ENCODE results near the gene TOX2.

TOX2 gene

DNA sequence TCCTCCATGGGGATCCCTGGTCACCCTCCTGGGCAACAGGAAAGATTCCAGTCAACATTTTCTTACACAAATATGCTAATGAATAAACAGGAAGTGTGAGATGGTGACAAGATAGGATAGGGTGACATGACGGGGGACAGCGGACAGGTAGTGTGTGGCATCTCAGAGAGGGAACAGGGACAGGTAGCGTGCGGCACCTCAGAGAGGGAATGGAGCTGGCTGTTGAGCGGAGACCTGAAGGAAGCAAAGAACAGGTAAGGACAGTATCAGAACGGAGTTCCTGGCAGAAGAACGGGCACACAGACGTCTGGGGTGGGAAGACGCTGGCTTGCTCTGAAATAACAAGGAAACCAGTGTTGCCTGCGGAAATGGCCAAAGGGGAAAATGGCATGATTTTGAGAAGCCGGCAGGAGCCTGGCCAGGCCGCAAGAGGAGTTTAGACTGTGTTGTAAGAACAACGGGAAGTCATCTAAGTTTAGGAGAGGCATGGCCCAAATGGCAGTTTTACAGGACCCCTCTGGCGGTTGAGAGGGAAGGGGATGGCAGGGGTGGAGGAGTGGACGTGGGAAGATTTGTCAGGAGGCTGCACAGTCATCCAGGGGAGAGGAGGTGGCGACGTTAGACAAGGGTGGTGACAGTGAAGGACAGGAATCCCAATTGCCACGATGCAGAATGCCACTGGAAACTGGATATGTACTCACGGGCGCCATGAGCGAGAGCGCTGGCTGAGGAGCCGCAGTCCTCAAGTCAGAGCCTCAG lies 160.7 kb downstream of the TOX2 start:
- DNase-seq (ENCODE audit: low read depth, low spot score): no peak

DNA sequence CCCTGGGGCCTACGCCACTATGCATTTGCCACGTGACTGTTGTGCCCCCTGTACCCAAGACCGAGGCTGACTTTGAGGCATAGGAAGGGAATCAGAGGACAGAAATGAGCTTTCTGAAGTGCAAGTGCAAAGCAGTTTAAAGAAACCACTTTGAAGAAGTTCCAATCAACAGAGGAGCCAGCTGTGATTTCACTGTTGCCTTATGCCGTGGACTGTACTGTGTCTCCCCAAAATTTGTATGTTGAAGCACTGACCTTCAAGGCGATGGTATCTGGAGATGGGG lies 161.2 kb downstream of the TOX2 start:
- no peak for DNase-seq (ENCODE audit: low read depth, low spot score)

DNA sequence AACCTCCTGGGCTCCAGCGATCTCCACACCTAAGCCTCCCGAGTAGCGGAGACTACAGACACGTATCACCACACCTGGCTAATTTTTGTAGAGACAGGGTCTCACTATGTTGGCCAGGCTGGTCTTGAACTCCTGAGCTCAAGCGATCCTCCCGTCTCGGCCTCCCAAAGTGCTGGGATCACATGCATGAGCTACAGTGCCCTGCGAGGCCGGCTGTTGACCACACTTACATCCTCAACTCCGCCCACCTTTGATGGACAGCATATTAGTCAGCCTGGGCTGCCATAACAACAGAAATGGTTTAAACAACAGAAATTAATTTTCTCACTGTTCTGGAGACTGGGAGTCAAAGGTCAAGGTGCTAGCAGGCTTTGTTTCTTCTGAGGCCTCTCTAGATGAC lies 164.6 kb downstream of the TOX2 start:
- no peak for DNase-seq (ENCODE audit: low read depth, low spot score)

DNA sequence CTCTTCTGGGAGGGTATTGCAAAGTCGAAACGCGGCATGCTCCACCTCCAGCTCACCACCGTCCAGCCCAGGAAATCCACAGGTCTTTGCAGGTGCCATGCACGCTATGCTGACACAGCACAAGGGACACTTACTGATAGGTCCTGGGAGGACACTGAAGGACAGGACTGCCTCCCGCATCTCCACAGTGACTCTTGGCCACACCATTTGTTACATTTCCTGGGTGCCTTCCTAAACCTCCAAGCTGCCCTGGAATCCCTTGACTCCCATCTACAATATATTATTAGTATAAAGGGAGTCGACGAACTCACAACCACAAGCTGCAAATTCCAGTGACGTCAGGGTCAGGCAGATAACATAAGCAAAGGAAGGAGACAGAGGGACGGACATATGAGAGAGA lies 165.4 kb downstream of the TOX2 start:
- no peak for DNase-seq (ENCODE audit: low read depth, low spot score)

DNA sequence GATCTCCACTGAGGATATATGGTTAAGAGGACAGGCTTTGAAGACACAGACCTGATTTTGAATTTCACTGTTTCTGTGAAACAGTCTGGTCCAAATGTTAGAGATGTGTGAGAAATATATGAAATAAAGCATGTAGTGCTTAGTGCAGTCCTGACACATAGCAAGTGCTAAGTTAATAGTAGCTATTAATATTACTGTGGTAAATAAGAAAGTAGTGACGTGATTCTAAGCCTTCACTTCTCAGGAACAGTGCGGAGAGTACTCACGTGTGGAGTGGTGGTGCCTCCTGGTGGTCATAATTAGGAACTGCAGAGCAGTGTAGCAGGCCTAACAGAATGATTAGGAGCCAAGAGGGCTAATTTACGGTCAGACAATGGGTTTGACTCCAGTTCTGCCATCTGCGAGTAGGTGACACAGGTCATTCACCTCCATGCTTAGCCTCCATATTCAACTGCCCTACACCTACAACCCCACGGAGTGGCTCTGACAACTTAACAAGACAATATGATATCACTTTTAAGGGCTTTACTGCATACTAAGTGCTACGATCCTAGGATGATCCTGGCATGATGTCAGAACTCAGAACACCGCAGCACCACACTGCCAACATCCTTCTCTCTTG lies 166.1 kb downstream of the TOX2 start:
- DNase-seq (ENCODE audit: low read depth, low spot score): peak; percentile 63

DNA sequence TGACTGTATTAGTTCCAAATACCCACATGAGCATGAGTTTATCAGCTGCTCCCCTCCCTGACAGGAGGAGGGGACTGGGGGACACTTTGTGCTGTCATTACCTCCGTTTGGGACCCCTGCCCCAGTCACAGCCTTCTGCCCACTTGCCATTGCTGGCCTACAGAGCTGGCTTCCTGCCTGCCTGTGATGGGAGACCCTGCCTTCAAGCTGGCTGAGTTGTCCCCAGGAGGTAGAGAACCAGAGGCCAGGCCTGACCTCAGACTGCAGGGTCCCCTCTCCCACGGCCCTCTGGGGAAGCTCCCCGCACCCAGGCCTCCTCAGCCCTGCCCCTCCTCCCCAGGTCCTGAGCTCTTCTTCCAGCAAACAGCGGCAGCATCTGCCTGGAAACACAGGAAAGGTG lies 166.8 kb downstream of the TOX2 start:
- DNase-seq (ENCODE audit: low read depth, low spot score): no peak

DNA sequence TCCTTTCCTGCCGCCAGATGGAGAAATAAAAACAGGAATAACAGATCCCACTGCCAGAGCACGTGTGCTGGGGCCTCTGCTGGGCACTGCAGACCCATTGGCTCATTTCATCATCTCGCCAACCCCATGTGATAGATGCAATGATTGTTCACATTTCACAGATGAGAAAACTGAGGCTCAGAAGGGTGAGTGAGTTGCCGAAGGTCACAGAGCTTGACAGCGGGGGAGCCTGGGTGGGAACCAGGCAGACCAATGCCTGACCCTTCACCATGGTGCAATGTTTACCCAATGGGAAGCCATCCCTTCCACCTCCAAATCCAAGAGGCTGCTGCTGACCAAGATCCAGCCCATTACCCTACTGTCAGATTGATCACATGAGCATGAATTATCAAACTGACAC lies 167.2 kb downstream of the TOX2 start:
- no peak for DNase-seq (ENCODE audit: low read depth, low spot score)

DNA sequence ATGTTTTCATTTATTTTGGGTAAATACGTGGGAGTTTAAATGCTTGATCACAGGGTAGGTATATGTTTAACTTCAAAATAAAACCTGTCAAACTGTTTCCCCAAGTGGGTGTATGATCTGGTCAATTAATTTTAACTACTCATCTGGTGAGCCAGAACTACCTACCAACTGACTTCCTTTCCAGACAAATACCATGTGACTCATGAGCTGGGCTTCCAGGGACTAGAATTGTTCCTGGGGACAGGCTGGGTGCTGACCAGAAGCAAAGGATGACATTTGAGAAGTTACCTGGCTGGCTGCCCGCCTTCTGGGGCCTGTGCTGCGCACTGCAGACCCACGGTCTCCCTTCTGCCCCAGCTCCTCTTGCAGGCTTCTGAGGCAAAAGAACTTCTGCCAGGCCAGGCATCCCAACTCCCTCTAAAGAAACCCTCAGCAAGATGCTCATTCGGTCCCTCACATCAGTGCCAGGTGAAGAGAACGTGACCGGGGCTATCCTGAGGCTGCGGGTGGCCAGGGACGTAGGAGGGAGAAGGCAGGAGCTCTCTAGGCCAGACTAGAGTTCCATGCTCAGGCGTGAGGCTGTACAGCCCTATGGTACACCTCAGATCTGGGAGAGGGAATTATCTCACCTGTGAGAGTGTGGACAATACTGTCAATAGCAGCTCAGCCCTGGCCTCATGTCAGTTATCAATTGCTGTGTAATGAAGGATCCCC lies 168.7 kb downstream of the TOX2 start:
- DNase-seq (ENCODE audit: low read depth, low spot score): no peak

DNA sequence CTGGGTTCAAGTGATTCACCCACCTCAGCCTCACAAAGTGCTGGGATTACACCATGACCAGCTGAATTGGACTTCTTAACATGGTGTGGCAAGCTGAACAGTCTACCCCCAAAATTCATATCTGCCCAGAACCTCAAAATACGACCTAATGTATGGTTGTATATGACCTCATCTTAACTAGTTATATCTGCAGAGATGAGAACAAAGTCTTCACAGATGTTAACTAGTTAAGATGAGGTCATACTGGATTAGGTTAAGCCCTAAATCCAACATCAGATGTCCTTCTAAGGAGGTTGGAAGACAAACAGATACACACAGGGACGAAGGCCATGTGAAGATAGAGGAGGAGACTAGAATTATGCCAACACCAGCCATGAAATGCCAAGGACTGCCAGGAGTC lies 169.8 kb downstream of the TOX2 start:
- no peak for DNase-seq (ENCODE audit: low read depth, low spot score)

DNA sequence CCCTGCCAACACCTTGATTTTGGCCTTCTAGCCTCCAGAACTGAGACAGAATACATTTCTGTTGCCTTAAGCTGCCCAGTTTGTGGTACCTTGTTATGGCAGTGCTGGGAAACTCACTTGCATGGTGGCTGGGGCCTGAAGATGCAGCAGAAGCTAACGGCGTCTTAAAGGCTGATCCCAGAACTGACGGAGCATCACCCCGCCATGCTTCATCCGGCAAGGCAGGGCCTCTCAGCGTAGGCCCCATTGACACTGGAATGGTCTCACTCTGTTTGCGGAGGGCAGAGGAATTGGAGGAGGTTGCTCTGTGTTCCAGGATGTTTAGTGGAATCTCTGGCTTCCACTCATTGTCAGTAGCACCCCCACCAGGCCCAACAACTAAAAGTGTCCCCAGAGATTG lies 170.2 kb downstream of the TOX2 start:
- DNase-seq (ENCODE audit: low read depth, low spot score): no peak

DNA sequence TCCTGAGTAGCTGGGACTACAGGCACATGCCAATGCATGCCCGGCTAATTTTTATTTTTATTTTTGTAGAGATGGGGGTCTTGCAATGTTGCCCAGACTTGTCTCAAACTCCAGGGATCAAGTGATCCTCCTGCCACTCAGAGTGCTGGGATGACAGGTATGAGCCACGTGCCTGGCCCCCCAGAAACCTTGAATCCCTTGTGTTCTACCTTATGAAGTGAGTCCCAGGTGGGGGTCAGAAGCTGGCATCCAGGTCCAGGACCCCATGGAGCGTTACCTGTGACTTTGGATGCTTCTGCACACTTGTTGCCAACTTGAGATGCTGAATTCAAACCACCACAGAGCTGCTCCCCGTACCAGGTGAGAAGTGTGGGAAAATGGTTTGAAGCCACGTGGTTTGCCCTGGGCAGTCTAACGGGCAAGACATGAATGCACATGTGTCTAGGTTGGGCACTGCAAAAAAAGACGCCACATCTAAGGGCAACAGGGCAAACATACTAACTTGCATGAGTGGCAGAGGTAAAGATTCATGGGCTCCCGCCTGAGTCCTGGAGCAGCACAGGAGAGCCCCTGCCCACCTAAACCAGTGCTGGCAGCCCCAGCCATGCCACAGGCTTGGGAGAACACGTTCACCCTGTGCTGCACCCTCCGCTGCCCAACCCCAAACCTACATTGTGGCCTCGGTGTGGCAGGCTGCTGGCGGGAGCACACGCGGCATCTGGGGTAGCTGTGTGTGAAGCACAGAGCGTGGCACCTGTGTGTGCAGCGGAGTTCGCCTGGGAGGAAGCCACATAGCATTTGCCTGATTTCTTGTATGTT lies 171.2 kb downstream of the TOX2 start:
- no peak for DNase-seq (ENCODE audit: low read depth, low spot score)

DNA sequence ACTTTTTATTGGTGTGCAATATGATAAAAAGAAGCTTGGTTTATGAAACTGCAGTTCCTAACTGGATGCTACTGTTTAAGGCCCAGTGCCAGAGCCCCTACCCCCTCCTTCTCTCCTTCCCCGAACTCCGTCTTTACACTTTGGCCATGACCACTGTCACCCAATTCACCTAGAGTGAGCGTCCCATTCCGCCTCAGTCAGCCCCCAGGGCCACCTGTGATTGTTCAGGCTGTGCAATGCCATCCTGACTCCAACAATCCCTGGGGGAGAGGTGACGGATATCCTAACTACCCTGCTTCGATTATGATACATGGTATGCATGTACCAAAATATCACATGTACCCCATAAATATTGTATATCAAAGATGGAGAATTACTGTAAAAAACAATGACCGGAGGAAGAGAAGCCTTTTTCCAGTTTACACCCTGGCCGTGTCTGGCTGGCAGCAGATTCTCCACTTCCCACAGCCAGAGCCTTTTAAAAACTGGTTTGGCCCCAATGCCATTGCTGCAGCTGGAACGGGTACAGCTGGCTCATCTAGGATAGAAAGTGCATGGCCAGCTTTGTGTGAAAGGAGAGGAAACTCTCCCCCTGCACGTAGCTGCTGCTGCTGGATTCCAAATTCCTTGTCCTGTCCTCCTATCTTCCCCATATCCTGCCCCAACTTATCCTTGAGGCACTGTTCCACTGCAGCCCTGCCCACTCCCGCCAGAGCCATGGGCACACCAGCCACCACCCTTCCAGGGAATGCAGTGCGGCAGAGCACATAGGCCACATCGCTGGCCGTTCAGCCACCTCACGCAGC lies 172.6 kb downstream of the TOX2 start:
- no peak for DNase-seq (ENCODE audit: low read depth, low spot score)

DNA sequence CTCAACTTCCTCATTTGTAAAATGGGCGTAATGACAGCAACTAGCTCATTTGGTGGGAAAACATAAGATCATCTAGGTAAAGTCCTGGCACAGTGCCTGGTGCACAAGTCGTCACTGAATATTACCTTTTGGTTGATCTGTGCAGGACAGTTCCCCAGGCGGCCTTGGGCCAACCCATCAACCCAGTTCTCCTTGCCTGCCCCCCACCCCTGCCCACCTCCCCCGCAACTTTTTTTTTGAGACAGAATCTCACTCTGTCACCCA lies 173.1 kb downstream of the TOX2 start:
- DNase-seq (ENCODE audit: low read depth, low spot score): no peak

DNA sequence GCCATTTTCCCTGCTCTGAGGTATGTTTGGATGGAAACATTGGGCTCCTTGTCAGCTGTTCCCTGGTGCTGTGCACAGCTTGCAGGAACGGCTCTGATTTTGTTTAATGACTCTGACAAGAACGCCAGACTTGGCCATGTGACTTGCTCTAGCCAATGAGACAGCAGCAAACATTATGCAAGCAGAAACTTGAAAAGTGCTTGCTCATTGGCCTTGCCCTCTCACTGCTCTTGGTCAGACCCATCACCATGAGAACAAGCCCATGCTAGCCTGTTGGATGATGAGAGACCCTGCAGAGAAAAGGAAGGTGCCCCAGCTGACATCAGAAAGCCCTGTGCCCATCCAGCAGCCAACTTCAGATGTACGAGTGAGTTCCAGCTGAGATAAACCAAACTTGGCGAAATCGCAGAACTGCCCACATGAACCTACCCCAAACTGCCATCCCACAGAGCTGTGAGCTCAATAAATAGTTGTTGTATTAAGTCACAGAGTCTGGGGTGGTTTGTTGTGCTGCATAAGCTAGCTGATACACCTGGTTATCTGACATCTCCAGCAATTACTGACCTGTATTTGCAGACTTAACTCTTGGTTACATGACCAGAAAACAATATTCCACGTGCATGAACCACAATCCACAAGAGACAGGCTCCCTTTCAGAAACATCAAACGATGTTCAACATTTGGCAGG lies 175.5 kb downstream of the TOX2 start:
- DNase-seq (ENCODE audit: low read depth, low spot score): no peak

DNA sequence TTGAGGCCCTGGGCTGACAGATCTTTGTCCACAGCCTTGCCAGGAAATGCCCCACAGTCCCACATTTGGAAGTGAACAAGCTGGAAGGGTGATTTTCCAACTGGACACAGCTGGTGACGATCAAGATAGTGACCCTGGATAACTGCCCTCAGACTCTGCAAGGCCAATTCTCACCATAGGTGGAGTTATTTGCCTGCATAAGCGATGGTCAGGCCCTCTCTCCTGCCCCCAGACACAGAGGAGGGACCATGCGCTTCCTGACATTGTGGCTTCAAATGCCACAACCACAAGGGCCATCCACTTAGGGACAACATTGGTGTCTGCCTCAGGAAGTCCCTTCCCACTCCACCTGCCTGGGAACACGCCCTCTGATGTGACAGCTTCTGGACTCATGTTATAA lies 176.4 kb downstream of the TOX2 start:
- DNase-seq (ENCODE audit: low read depth, low spot score): no peak

DNA sequence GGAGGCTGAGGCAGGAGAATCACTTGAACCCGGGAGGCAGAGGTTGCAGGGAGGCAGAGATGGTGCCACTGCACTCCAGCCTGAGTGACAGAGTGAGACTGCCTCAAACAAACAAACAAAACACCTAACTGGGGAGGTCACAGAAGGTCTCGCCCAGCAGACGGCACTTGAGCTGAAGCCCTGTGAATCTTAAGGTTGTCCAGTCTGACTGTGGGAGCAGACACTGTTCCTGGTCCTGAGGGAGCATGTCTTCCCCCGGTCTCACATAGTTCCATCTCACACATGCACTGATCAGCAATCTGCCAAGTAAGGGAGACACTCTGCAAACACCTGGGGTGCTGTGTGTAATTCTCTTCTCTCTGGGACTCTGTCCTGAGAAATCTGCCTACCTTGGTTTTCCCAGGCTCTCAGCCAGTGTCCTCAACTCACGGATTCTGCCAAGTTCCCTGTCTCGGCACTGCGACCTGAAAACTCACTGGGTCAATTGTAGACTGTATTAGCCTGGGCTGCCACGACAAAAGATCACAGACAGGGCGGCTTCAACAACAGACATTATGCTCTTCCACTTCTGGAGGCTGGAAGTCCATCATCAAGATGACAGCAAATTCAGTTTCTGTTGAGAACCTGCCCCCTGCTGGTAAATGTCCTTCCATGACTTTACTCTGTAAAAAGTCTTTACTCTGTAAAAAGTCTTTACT lies 178.0 kb downstream of the TOX2 start:
- no peak for DNase-seq (ENCODE audit: low read depth, low spot score)

DNA sequence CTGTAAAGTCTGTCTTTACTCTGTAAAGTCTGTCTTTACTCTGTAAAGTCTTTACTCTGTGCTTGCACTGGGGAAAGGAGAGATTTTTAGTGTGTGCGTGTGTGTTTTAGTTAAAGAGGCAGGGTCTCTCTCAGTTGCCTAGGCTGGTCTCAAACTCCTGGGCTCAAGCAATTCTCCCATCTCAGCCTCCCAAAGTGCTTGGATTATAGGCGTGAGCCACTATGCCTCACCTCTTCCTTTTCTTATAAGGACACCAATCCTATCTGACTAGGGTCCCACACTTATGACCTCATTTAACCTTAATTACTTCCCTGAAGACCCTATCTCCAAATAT lies 178.6 kb downstream of the TOX2 start:
- DNase-seq (ENCODE audit: low read depth, low spot score): no peak

DNA sequence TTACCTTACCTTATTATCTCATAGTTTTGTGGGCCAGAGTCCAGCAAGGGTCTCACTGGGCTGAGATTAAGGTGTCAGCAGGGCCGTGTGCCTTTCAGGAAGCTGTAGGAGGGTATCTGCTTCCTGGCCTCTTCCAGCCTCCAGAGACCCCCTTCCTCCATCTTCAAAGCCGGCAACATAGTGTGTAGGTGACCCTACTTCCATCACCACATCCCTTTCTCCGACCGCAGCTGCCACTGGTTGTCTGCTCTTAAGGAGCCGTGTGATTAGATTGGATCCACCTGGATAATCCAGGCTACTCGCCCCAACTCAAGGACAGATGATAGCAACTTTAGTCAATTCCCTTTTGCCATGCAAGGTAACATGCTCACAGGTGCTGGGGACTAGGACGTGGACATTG lies 181.2 kb downstream of the TOX2 start:
- DNase-seq (ENCODE audit: low read depth, low spot score): no peak

DNA sequence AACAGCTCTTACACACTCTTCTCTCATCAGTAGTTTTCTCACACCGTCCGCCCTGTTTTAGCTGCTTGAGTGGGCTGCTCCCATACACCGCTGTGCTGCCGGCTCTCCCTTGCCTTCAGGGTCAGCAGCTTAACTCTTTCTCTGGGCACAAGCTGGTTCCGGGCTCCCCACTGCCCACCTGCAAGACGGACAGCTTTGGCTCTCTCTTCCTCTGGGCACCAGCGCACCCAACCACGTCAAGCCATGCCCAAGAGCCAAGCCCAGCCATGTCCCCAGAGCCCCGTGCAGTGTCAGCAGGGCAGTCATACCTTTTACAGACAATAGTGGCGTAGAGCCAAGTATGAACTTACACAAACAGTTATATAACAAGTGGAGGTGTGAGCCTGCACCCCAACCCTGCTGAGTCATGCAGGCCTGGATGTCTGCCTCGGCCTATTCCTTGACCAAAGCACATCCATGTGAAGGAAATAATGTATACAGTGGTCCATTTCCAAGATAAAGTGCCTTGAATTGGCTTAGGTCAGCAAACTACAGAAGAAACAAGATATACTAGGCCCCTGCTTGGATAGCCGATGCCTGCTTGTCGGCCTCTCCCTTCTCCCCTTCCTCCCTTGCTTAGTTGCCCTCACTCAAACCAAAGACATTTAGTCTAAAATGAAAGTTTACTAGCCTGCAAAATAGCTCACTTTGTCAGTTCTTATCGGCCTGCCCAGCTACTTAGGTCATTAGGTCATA lies 183.0 kb downstream of the TOX2 start:
- no peak for DNase-seq (ENCODE audit: low read depth, low spot score)

DNA sequence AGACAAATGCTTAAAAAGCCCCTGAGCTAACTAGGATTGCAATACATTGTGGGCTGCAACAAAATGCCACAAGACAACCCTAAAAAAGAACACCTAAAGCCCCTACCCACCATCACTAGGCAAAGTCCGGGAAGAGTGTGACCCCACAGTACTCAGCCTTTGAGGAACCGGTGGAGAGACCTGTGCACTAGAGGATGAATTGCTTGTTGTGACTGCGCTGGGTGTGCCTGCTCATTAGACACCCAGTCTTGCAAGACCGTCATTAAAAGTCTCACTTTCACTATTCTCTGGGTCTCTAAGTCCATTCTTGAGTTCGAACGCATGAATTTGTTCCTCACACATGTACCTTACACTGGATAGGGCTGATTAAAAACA lies 183.6 kb downstream of the TOX2 start:
- no peak for DNase-seq (ENCODE audit: low read depth, low spot score)

Measured in activated CD4-positive, CD25-positive, alpha-beta regulatory T cell treated with anti-CD3 and anti-CD28 coated beads, Interleukin-2, amount 50 U/mL, for 16 hours (primary cell).